NB4 (cell line): Measurements from ENCODE around the gene AMER2.

ENCODE experiments used
- POLR2A ChIP-seq: IDR thresholded peaks from 2 replicates; pipeline ENCODE4 v1.6.1; 2011; ENCODE audit warnings: mild to moderate bottlenecking; ENCODE audit not compliant: insufficient read length; ENCODE audit errors: extremely low read depth
- TF ChIP-seq, protein P1 (sequence below): IDR thresholded peaks from one replicate; pipeline ENCODE4 v1.5.1; 2012; ENCODE audit warnings: low read depth, low read length

DNA sequence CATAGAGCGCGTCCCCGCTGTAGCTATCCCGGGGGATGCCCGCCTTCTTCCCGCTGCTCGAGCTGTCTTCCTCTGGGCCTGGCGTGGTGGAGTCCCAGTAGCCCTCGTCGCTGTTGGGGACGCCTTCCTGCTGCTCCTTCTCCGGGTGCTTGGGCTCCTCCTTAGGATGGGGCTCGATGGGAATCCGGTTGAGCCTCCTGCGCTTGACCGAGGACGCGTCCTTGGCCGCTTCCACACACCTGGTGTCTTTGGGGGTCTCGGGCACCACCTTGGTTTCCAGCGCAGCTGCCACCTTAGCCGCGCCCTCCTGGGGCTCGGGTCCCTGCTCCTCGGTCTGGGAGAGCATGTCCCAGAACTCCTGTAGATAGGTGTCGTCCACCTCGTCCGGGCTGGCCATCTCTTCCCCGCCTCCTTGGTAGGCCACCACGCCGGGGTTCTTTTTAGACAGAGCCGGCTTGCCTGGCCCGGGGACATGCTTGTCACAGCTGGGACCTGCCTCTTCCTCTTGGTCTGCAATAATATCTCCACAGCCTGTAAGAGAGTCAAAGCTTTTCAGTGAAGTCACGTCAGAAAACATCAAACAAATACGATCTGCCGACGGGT is 2.0 kb downstream of the AMER2 start:
- no peak for TF ChIP-seq POLR2A
- TF ChIP-seq, protein P1, sequence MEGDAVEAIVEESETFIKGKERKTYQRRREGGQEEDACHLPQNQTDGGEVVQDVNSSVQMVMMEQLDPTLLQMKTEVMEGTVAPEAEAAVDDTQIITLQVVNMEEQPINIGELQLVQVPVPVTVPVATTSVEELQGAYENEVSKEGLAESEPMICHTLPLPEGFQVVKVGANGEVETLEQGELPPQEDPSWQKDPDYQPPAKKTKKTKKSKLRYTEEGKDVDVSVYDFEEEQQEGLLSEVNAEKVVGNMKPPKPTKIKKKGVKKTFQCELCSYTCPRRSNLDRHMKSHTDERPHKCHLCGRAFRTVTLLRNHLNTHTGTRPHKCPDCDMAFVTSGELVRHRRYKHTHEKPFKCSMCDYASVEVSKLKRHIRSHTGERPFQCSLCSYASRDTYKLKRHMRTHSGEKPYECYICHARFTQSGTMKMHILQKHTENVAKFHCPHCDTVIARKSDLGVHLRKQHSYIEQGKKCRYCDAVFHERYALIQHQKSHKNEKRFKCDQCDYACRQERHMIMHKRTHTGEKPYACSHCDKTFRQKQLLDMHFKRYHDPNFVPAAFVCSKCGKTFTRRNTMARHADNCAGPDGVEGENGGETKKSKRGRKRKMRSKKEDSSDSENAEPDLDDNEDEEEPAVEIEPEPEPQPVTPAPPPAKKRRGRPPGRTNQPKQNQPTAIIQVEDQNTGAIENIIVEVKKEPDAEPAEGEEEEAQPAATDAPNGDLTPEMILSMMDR = no peak
